HG03565 (cell line): ENCODE data around the gene FBLN1.
"Not testable (repeated sequence)": the region's sequence is repeated elsewhere in the genome, so short reads cannot be mapped to it uniquely, and the experiment has no call there.

Experiments used
- ATAC-seq: cut with Tn5 transposase; IDR thresholded peaks from one replicate; pipeline ENCODE4 v1.9.1; 2021; ENCODE audit warnings: mild to moderate bottlenecking, moderate library complexity; ENCODE audit not compliant: unreplicated experiment

The FBLN1 gene

GRCh38 chr22:45580726-45581381 lies 78.2 kb downstream of the FBLN1 start:
- ATAC-seq, result no peak

GRCh38 chr22:45581549-45582080 lies 78.9 kb downstream of the FBLN1 start:
- no peak for ATAC-seq

GRCh38 chr22:45582236-45582954 lies 79.7 kb downstream of the FBLN1 start:
- ATAC-seq, result no peak

- no peak for ATAC-seq
Measured at GRCh38 chr22:45582955-45583320, 80.3 kb downstream of the FBLN1 start.

- ATAC-seq, result no peak
Measured at GRCh38 chr22:45583504-45583903, 80.8 kb downstream of the FBLN1 start.

- no peak for ATAC-seq
Measured at GRCh38 chr22:45584121-45584570, 81.5 kb downstream of the FBLN1 start.

- no peak for ATAC-seq
Measured at GRCh38 chr22:45584621-45585436, 82.1 kb downstream of the FBLN1 start.

GRCh38 chr22:45585437-45585755 lies 82.7 kb downstream of the FBLN1 start:
- ATAC-seq, result no peak

- no peak for ATAC-seq
Measured at GRCh38 chr22:45585946-45586540, 83.4 kb downstream of the FBLN1 start.

GRCh38 chr22:45586651-45587405 lies 84.1 kb downstream of the FBLN1 start:
- ATAC-seq, result no peak

- no peak for ATAC-seq
Measured at GRCh38 chr22:45587638-45588505, 85.2 kb downstream of the FBLN1 start.

- no peak for ATAC-seq
Measured at GRCh38 chr22:45589556-45589955, 86.9 kb downstream of the FBLN1 start.

GRCh38 chr22:45590262-45590661 lies 87.6 kb downstream of the FBLN1 start:
- ATAC-seq, result no peak

- ATAC-seq, result not testable (repeated sequence)
Measured at GRCh38 chr22:45591633-45592213, 89.0 kb downstream of the FBLN1 start.

GRCh38 chr22:45594123-45594941 lies 91.6 kb downstream of the FBLN1 start:
- no peak for ATAC-seq

- ATAC-seq, result no peak
Measured at GRCh38 chr22:45597460-45598192, 94.9 kb downstream of the FBLN1 start.

GRCh38 chr22:45598596-45599217 lies 96.0 kb downstream of the FBLN1 start:
- ATAC-seq, result no peak
